ELF-1 (cell line): ENCODE data around the gene ITPR1.
A peak's percentile ranks its signal among the peaks of the same experiment; 100 is the strongest.

ENCODE experiments used
- DNase-seq: peaks from one replicate; pipeline ENCODE4 v3.0.0-alpha.2; 2016; ENCODE audit warnings: low read depth, low spot score

Gene ITPR1

DNA sequence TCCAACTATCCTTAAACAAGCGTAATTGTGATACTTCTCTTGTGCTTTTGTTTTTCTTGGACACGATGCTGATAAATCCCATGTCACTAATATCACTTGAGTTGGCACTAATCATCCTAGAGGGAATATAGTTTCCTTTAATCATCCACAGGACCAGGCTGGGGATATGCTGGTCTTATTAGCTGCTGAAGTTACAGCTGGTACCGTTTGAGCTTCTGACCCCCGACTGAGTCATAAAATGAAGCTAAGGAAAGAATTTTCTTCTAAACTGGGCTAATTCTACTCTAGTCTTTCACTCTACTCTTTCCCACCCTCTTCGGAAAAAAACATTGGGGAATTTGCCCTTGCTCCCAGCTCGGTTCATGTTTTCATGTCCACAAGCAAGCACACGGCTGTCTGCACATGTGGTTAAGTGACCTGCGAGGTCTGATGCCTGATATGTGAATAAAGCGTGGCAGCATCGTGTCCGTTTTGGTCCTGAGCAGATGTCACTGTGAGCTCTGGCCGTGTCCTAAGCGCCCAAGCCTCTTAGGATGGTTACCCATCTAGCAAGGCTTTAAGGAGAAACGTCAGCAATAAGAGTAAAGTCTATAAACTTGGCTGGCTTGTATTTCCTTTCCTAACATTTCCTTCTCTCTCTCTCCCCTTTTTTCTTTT lies 223.7 kb downstream of the ITPR1 start:
- DNase-seq = no peak

- no peak for DNase-seq
These were observed 224.2 kb downstream of the ITPR1 start for GRCh38 chr3:4717363-4717740.

GRCh38 chr3:4718179-4718736 lies 225.1 kb downstream of the ITPR1 start:
- no peak for DNase-seq

DNA sequence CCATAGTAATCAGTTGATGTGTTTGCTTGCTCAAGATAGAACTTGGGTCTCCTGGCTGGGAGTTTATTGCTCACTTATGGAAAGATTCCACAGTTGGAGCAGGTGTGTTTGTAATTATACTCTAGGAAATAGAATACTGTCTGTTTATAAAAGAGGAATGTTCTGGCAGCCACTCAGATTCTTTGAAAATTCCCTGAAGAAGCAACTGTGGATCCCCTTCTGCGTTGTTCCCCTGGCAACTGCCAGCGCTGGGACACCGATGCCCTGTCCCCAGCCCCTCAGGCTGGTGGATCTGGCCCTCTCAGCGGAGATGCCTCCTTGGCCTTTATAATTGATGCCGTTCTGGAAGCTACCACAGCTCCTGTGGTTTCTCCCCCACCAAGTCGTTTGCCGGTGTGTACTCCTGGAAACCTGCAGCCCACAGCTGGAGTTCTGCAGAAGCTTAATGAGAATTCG lies 225.9 kb downstream of the ITPR1 start:
- no peak for DNase-seq

DNA sequence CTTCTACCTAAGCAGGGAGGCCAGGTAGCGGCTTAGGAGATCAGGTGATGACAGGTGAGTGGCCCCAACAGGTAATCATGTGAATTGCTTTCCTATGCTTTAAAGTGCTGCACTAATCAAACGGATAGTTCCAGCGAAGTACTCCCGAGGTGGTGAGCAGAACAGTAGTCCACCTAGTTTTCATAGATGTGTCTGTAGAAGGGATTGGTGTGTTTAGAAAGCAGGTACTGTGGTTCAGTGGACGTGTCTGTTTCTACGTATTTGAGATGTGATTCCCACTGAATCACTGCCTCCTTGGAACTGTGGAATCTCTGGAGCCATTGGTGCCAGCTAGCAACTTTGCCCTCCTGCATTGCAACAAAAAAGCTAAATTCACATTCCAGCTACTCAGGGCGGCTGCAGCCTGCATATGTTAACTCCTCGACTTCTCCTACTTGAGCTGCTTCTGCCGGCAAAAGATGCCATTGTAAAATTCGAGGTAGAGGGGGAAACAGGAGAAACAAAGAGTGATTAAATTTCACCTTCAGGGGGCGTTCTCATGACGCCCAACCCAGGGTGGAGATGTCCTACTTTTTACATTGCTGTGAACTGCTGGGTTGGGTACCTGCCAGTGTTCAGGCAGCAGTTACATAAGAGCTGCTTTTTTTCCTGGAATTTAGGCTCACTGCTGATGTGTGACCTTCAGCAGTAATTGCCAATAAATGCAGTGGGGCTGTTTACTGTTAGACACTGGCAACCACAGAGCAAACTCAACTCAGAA lies 227.3 kb downstream of the ITPR1 start:
- peak; percentile 78 for DNase-seq

GRCh38 chr3:4721511-4721911 lies 228.4 kb downstream of the ITPR1 start:
- DNase-seq = no peak

GRCh38 chr3:4722103-4722502 lies 229.0 kb downstream of the ITPR1 start:
- no peak for DNase-seq

GRCh38 chr3:4724051-4724629 lies 231.0 kb downstream of the ITPR1 start:
- DNase-seq = no peak

DNA sequence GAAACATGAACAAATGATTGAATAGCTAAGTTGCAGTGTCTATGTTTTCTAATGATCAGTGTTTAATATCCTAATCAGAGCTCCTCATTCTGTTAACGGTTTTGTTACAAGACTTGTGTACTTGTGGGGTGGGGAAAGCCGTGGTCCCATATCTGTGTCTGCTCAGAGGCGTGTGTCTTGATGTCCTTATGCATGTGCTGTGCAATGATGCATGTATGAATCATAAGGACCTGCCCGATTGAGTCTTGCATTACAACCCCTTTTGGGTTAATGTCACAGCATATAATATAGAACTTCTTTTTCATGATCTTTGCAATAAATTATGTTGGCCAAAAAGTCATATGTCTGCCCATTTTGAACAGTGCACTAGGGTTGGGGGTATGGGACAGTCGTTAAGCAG lies 233.4 kb downstream of the ITPR1 start:
- no peak for DNase-seq

DNA sequence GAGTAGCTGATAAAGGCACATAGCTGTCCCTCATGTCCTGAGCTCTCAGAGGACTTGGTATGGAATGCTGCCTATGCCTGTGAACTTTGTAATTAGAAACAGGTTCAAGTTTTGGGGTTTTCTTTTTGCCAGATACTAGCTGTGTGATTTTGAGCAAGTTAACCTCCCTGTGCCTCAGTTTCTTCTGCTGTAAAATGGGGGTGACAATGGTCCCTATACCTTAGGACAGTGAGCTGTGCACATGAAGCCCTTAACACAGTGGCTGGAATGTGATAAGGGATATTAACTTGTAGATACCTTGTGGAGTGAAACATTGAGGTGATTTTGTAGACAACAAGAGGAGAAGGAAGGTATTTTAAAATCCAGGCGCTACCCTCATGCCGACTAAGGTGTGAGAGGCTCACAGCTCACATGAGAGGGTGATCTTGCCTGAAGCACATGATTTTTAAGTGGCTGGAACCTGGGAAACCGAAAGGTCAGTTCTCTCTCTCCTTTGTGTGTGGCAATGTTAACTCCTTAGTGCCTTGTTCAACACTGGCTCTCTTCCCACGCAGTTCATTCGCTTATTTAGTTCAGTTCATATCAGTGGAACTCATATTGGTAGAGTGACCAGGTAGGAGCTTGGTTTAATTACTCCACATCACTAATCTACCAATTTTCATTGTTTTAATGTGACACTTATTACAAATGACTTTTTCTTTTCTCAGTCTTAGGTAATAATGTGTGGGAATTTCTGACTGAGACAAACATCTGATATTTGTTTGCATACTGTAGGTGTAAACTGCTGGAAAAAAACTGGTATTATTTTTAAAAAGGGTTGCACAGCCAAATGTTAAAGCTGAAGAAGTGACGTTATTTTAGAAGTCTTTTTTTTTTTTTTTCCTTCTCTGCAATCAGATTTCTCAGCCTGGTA lies 236.2 kb downstream of the ITPR1 start:
- DNase-seq = no peak

DNA sequence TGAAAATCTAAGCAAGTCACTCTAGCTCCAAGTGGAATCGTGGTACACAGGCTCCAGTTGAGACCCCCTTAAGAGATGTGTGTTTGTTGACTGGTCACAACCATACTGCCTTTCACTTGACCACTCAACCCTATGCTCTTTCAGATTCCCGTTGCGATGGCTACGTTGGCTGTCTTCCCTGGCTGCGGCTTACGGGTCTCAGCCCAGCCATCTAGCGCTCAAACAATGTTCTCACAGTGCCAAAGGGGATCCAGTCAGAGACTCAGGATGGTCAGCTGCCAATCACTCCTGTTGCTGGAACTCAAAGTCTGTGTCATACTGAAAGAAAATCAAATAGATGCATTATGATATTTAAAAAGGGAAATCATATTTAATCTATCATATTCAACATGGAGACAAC lies 237.6 kb downstream of the ITPR1 start:
- DNase-seq = no peak

GRCh38 chr3:4731543-4732111 lies 238.5 kb downstream of the ITPR1 start:
- DNase-seq = no peak

DNA sequence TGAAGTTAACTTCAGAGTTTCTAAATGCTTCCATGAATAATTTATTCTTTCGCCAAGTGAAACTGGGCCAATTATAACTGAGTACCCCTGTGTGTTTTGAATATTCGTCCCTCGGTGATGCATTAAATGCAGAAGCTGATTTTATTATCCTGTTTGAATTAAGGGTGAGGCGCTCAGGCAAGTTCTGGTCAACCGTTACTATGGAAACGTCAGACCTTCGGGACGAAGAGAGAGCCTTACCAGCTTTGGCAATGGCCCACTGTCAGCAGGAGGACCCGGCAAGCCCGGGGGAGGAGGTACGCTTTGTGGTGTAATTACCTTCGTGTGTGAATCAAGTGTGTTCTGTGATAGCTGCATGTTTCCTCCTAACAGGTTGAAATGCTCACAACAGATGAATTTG lies 239.8 kb downstream of the ITPR1 start:
- DNase-seq = no peak

DNA sequence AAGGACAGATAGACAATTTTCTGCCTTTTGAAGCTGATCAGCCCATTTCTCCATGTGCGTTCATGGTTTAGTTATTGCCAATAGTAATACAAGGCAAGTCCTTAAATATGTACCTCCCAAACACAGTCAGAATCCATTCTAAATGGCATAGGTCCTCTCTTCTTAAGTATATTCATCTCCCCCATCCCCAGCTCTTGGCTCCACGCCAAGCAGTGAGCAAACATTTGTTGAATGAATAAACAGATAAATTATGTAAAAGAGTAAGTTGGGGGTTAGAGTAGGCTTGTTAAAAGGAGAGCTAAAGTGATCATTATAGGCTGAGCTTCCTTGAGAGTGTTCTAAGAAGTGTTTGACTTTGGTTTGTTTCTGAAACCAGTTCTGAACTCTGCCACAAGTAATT lies 241.3 kb downstream of the ITPR1 start:
- DNase-seq = no peak

DNA sequence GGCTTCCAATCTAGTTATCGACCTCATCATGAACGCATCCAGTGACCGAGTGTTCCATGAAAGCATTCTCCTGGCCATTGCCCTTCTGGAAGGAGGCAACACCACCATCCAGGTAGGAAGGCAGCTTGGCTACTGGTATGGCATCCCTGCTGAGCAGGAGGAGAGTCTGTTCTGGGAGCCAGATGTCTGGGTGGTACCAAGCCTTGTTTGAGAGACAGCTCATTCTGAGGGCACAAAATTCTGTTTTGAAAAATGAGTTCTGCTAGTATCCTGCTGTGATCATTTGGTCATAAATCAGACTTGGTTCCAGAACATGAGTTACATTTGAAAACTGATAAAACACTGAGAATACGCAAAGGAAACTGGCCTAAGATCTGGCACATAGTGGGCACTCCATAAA lies 242.1 kb downstream of the ITPR1 start:
- no peak for DNase-seq

GRCh38 chr3:4736284-4736861 lies 243.2 kb downstream of the ITPR1 start:
- DNase-seq = no peak

GRCh38 chr3:4738737-4739274 lies 245.7 kb downstream of the ITPR1 start:
- DNase-seq = no peak

DNA sequence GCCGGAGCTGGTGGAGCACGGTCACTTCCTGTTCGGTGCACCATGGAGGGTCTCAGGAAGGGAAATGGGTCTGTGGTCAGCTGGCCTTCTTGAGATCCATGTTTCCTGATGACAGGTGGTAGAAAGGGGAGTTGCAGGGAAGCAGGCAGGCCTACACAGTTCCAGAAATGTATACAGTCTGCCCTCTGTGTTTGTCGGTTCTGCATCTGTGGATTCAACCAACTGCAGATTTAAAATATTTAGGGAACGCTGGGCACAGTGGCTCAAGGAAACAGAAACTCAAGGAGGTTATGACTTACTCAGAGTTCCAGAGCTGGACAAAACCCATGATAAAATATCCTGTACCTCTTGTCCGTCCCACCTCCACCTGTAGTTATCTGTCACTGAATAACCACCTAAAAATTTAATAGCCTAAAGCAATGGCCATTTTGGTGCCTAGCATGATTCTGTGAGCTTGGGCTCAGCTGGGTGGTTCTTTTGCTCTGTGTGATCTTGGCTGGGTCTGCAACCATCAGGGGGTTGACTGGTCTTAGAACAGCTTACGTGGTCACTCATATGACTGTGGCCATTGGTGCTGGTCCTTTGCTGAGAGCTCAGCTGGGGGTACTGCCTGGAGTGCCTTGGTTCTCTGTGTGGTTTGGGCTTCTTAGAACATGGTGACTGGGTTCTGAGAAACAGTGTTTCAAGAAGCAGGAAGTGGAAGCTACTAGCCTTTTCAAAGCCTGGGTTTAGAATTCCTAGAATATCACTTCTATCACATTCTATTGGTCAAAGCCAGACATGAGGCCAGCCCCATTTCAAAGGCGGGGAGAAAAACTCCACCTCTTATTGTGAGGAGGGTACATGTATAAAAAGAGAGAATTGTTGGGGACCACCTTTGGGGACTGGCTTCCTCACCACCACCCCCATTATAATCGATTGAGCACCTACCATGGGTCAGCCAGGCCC lies 246.4 kb downstream of the ITPR1 start:
- no peak for DNase-seq

DNA sequence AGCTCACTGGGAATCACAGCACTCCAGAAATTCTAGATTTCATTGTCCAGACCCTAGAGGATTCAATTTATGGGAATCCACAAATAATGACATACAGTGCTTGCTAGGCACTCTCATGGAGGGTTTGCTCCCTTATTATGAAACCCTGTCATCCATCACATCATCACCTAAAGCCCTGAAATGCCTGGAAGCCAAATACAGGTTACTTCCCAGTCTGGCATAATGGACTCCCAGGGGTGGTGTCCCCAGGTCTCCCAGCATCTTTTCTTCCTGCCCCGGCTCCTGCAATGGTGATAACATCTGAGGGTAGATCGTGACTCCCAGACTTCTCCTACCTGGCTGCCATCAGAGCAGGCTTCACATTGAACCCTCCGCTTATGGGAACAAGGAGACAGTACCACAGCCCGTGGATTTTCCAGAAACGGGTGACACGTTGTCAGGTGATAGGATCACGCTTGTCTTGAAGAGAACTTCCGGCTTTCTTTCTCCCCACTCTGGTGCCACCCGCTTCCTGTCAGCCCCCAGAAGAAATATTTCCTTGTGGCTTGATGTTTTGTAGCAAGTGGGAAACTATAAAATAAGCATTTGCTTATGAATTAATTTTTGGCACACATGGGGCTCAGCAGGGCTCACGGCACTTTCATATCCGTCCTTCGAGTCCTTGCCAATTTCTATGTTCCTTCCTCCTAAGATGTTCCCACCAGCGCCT lies 247.4 kb downstream of the ITPR1 start:
- DNase-seq = no peak
